HG02588 (cell line): ENCODE data around the gene MAST3.
A peak's percentile ranks its signal among the peaks of the same experiment; 100 is the strongest.

Source experiments
- ATAC-seq: cut with Tn5 transposase; IDR thresholded peaks from one replicate; pipeline ENCODE4 v1.9.1; 2021; ENCODE audit warnings: mild to moderate bottlenecking, moderate library complexity; ENCODE audit not compliant: unreplicated experiment

The MAST3 gene

GRCh38 chr19:18131841-18132596 lies 34.4 kb downstream of the MAST3 start:
- no peak for ATAC-seq

- no peak for ATAC-seq
These were observed 38.4 kb downstream of the MAST3 start for GRCh38 chr19:18135712-18136584.

GRCh38 chr19:18137242-18137641 lies 39.7 kb downstream of the MAST3 start:
- ATAC-seq: no peak

GRCh38 chr19:18137657-18138339 lies 40.2 kb downstream of the MAST3 start:
- no peak for ATAC-seq

- ATAC-seq: no peak
These were observed 42.9 kb downstream of the MAST3 start for GRCh38 chr19:18140473-18140872.

- ATAC-seq: no peak
These were observed 43.5 kb downstream of the MAST3 start for GRCh38 chr19:18141031-18141430.

GRCh38 chr19:18143902-18144301 lies 46.3 kb downstream of the MAST3 start:
- ATAC-seq: no peak

GRCh38 chr19:18144361-18144760 lies 46.8 kb downstream of the MAST3 start:
- ATAC-seq: no peak

GRCh38 chr19:18144906-18145305 lies 47.3 kb downstream of the MAST3 start:
- ATAC-seq: no peak

- ATAC-seq: no peak
These were observed 47.9 kb downstream of the MAST3 start for GRCh38 chr19:18145391-18145999.

- ATAC-seq: no peak
These were observed 49.8 kb downstream of the MAST3 start for GRCh38 chr19:18147396-18147795.

- no peak for ATAC-seq
These were observed 52.0 kb downstream of the MAST3 start for GRCh38 chr19:18149596-18149975.

GRCh38 chr19:18150776-18151624 lies 53.4 kb downstream of the MAST3 start:
- no peak for ATAC-seq

GRCh38 chr19:18152442-18152816 lies 54.9 kb downstream of the MAST3 start:
- ATAC-seq: peak; percentile 49

GRCh38 chr19:18152817-18153555 lies 55.4 kb downstream of the MAST3 start, which contains the start of gene PIK3R2:
TSS of gene PIK3R2 (plus strand) at chr19:18153163. CDS start at chr19:18155880, 2,717 bp downstream.
- peak; percentile 69 for ATAC-seq

GRCh38 chr19:18153556-18154134 lies 56.1 kb downstream of the MAST3 start:
- peak; percentile 2 for ATAC-seq

GRCh38 chr19:18155095-18156087 lies 57.8 kb downstream of the MAST3 start:
- ATAC-seq: no peak

GRCh38 chr19:18156268-18156667 lies 58.7 kb downstream of the MAST3 start:
- ATAC-seq: no peak
